NCI-H187 treated with DMSO at 0.1 percent for 48 hours (cell line): ENCODE measurements around the gene ST3GAL4.

Source experiments
- DNase-seq: peaks from one replicate; lab custom pipeline; 2025; lab: John Stamatoyannopoulos, UW

ST3GAL4 gene

GRCh38 chr11:126452241-126453101, 97.0 kb downstream of the ST3GAL4 start:
- no peak for DNase-seq

DNA sequence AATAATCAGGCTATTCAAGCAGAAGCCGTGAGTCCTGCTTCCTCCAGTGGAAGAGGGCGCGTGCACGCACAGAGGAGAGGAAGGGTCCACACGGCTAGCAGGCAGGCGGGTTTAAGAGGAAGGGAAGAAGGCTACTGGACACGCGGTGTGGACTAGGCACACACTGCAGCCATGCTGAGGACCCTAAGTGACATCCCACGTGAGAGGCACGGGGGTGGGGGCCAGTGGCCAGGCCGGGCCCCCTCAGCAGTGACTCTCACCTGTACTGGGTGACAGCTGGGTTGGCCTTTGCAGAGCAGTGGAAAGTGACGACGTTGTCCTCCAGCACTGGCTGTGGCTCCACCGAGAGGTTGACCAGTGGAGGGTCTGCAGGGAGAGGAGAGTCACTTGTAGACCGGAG, 100.6 kb downstream of the ST3GAL4 start:
- DNase-seq: no peak

DNA sequence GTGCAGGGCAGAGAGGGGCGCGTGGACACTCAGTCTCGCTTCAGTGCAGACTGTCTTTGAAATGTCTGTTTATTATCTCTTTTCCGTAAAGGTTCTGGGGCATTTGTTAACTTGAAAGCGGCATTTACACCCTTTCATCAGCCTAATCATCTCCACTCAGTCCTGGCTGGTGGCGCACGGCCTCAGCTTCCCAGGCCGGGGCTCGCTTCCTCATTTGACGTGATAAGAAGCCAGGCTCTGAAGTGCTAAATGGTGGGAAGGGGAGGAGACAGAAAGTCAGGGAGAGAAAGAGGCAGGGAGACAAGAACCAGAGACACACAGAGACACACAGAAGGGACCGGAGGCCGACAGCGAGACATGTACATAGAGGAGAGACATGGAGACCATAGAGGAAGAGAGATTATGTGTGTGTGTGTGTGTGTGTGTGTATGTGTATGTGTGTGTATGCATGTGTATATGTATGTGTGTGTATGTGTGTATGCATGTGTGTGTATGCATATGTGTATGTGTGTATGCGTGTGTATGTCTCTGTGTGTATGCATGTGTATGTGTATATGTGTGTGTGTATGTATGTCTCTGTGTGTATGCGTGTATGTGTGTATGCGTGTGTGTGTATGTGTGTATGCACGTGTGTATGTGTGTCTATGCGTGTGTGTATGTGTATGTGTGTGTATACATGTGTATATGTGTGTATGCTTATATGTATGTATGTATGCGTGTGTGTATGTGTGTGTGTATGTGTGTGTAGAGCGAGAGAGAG, 101.5 kb downstream of the ST3GAL4 start:
- no peak for DNase-seq

DNA sequence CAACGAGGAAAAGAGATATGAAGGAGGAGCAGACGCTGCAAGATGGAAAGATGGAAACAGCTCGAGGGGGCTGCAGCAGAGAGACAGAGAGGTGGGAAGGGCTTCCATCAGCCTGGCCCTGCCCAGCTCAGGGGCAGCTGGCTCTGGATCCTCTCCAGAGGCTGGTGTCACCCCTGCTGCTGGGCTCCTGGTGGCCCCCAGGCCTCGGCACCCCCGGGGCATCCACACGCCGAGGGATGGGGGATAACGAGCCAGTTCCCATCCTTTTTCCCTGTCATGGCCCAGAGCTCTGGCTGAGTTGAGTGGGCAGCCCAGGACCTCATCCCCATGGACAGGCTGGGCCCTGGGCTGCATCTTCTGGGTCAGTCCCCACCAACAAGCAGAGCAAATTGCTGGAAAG, 102.3 kb downstream of the ST3GAL4 start:
- no peak for DNase-seq

DNA sequence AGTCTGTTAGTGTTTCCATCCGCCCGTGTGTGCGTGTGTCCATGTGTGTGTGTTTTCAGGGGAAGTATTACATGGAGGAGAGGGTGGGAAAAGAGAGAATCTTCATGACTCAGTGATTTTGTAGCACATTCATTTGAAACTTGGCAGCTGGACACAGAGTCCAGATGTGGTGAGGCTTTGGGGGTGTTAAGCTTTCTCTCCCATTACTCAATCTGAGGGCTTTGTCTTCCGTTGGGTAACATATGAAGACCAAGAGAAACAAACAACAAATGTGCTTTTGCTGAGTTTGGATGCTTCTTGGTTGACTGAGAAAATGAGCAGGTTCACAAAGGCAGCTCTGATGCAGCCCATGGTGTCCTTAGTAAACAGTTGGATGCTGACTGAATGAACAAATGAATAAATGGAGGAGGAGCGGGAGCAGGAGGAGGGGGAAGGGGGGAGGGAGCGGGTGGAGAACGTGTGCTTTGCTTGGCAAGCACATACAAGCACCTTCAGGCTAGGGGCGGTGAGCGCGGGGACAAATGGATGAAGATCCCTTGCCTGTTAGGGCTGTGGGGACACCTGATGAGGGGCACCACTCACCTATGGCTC, 104.3 kb downstream of the ST3GAL4 start:
- DNase-seq: no peak

DNA sequence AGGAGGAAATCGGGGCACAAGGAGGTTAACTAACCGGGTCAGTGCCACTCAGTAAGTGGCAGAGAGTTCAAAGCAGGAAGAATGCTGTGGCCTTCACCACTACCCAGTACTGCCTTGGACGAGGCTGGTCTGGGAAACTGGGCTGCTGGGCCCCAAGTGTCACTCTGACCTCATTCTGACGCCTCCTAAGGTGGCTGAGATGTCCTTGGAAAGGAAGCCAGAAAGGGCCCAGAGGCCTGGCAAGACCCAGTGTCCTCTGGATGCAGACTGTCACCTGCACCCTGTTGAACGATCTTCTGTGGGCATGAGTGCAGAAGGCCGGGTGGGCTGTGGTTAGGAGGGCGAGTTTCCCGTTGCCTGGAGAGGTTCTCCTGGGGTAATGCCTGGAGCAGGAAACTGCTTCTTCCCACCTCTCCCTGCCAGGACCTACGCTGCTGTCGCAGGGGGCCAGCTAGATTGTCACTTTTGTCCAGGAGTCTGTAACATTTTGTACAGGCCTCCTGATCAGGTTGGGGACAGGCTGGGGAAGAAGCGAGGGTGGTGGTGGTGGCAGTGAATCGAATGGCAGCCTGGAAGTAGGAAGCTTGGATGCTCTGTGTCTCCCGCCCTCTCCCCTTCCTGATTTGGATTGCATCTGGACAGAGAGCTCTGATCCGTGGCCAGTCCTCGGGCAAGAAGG, 105.1 kb downstream of the ST3GAL4 start:
- DNase-seq: no peak

- no peak for DNase-seq
Measured at GRCh38 chr11:126461096-126461440, 105.6 kb downstream of the ST3GAL4 start.

- no peak for DNase-seq
Measured at GRCh38 chr11:126461996-126462395, 106.5 kb downstream of the ST3GAL4 start.

- DNase-seq: no peak
Measured at GRCh38 chr11:126462422-126462821, 106.9 kb downstream of the ST3GAL4 start.
